Loucy (cell line): ENCODE results near the gene APOC3.

Experiments
- CTCF ChIP-seq: fragments of 200-600 bp; sonication (generic); conservative IDR thresholded peaks from 2 replicates; pipeline ENCODE4 v1.5.1; 2014; ENCODE audit warnings: mild to moderate bottlenecking, antibody characterized with exemption, low read length
- EZH2phosphoT487 ChIP-seq: fragments of 200-600 bp; IDR thresholded peaks from 2 replicates; pipeline ENCODE4 v1.6.1; 2018; ENCODE audit warnings: antibody characterized with exemption, mild to moderate bottlenecking, moderate library complexity, borderline replicate concordance

DNA sequence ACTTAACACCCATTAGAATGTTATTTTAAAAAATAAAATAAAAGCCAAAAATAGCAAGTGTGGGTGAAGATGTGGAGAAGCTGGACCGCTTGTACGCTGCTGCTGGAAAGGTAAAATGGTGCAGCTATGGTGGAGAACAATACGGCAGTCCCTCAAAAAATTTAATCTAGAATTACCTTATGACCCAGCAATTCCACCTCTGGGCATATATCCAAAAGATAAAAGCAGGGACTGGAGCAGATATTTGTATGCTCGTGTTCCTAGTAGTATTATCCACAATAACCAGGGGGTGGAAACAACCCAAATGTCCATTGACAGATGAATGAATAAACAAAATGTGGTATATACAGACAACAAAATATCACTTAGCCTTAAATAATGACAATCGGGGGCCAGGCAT is 31.9 kb upstream of the APOC3 start:
- no peak for TF ChIP-seq CTCF
- TF ChIP-seq EZH2phosphoT487 = no peak
